Activated naive CD8-positive, alpha-beta T cell treated with anti-CD3 and anti-CD28 coated beads, Interleukin-2, amount 10 ng/mL, durations not matched to agents 7 days and 5 days (primary cell): ENCODE results near the gene FIGNL2. TPM values are rescaled to one million over a fixed set of nuclear protein-coding genes. Genes with fewer than 3 reads are reported as not detected.
A peak's percentile ranks its signal among the peaks of the same experiment; 100 is the strongest.
"Not testable (repeated sequence)": the region's sequence is repeated elsewhere in the genome, so short reads cannot be mapped to it uniquely, and the experiment has no call there.

Experiments used
- ATAC-seq: fragments of 150-1000 bp; cut with Tn5 transposase; one replicate; pipeline ENCODE4 v1.10.0; 2021; ENCODE audit warnings: low read depth, moderate library complexity
- POLR2A ChIA-PET: fragments of 350-600 bp; sonication (Branson Sonifier 250); formaldehyde crosslinking; loops from one replicate; lab custom pipeline; 2021; ENCODE audit warnings: antibody characterized with exemption; lab: Charles Lee
- DNase-seq: peaks from one replicate; pipeline ENCODE4 v3.0.0; 2021
- H3K27ac Mint-ChIP-seq: one replicate; pipeline ENCODE4 v1.8.0; 2022; ENCODE audit warnings: mild to moderate bottlenecking, mixed read lengths
- H3K27me3 Mint-ChIP-seq: one replicate; pipeline ENCODE4 v1.8.0; 2022; ENCODE audit warnings: mild to moderate bottlenecking, moderate library complexity, mixed read lengths
- H3K36me3 Mint-ChIP-seq: one replicate; pipeline ENCODE4 v1.8.0; 2021; ENCODE audit warnings: mild to moderate bottlenecking, mixed read lengths
- H3K4me1 Mint-ChIP-seq: one replicate; pipeline ENCODE4 v1.8.0; 2021; ENCODE audit warnings: mixed read lengths
- H3K4me3 Mint-ChIP-seq: one replicate; pipeline ENCODE4 v1.8.0; 2022; ENCODE audit warnings: mild to moderate bottlenecking, moderate library complexity, mixed read lengths
- H3K9me3 Mint-ChIP-seq: one replicate; pipeline ENCODE4 v1.8.0; 2021; ENCODE audit warnings: mixed read lengths
- total RNA-seq, 2 experiments: library from RNA; stranded (reverse); gene quantifications; one replicate each; pipeline ENCODE4 v1.2.3, GENCODE V29; 2021

The FIGNL2 gene
- total RNA-seq, 2 experiments from 2014 or later, result 0.74 to 1.1 TPM

DNA sequence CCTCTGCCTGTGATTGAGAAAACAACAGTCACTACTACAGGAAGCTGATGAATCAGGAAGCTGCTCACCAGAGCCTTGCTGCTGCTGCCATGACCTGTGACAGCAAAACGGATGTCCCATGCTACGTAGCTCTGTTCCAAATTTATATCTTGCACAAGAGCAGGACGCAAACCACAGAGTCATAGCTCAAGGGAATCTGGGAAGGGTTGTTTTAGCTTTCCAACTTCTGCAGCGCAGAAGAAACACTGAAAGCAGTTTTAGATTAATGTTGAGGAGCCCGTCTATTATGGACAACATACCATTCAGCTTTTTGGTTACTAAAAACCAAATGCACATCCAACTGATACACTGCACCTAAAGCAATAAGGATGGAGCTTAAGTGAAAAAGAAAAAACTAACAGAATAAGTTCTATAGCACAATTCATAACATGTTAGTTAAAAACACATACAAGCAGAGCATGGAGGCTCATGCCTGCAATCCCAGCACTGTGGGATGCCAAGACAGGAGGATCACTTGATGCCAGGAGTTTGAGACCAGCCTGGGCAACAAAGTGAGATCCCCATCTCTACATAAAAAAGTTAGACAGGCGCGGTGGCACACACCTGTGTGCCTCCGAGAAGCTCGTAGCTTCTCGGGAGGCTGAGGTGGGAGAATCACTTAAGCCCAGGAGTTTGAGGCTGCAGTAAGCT lies 37.6 kb upstream of the FIGNL2 start:
- ATAC-seq, result peak; percentile 98
- Mint-ChIP-seq H3K36me3 (peaks cover 8% of the 10 kb centered on the region), H3K9me3 (peaks cover 6% of the 10 kb centered on the region), H3K27ac (peak overlapping the region; percentile 90), H3K27me3 (peaks cover 3% of the 10 kb centered on the region), H3K4me3 (peak overlapping the region; percentile 53), H3K4me1 (peaks cover 11% of the 10 kb centered on the region)
- no peak for DNase-seq
- POLR2A ChIA-PET, result interaction anchor here (0.7 to 1.5 kb wide), 6 partner anchors 35 to 164 kb away, joined by 3 to 7 read pairs (median 4); no protein-coding TSS in a partner anchor

DNA sequence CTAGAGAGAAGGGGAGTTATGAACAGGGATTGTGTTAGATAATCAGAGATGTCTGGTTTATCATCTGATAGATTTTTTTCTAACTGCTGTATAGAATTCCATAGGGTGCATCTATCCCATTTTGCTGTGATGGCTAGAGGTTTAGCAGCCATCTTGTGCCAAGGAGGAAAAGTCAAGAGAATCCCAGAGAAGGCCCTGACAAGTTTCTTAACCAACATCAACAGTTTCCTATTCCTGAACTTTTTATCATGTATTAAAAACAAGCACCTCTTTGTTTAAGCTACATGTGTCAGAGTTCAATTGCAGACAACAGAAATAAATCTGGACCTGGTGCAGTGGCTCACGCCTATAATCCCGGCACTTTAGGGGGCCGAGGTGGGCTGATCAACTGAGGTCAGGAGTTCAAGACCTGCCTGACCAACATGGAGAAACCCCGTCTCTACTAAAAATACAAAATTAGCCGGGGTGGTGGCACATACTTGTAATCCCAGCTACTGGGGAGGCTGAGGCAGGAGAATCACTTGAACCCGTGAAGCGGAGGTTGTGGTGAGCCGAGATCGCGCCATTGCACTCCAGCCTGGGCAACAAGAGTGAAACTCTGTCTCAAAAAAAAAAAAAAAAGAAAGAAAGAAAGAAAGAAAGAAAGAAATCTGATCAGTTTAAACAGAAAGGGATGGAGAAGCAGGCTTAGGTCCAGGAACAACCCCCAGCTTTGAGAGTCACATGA lies 36.9 kb upstream of the FIGNL2 start:
- not testable (repeated sequence) for ATAC-seq, H3K9me3 Mint-ChIP-seq, H3K27me3 Mint-ChIP-seq, DNase-seq, H3K36me3 Mint-ChIP-seq
- Mint-ChIP-seq H3K27ac (peak overlapping the region; percentile 90), H3K4me1 (peaks cover 11% of the 10 kb centered on the region), H3K4me3 (peak overlapping the region; percentile 53)
- POLR2A ChIA-PET, result interaction anchor here (0.7 to 1.5 kb wide), 6 partner anchors 36 to 165 kb away, joined by 3 to 7 read pairs (median 4); no protein-coding TSS in a partner anchor

DNA sequence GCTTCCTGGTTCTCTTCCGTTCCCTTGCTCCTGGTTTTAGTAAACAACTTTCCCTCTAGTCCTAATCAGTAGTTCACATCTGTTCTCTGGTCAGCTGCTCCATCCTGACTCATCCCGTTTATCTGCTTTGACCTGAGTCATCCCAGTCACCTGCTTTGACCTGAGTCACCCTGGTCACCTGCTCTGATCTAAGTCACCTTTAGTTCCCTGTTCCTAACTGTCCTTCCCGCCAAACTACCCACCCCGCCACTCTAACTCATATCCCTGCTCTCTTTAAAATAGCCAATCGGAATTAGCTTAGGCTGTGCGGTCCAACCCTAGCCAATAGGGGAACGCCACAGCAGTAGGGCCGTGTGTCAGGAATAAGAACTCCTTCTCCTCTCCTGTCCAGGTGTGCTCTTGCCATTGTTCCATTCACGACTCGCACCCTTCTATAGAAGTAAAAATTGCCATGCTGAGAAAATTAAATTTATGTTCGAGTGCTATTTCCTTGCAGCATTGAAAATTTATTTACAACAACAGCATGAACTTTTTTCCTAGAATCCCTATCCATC lies 36.2 kb upstream of the FIGNL2 start:
- H3K4me3 Mint-ChIP-seq, result no peak overlapping the region
- peaks cover 4% of the 10 kb centered on the region for H3K27me3 Mint-ChIP-seq
- POLR2A ChIA-PET, result no interaction called here
- H3K9me3 Mint-ChIP-seq, result peaks cover 6% of the 10 kb centered on the region
- peak overlapping the region; percentile 24 for H3K27ac Mint-ChIP-seq
- H3K36me3 Mint-ChIP-seq, result peaks cover 8% of the 10 kb centered on the region
- peaks cover 11% of the 10 kb centered on the region for H3K4me1 Mint-ChIP-seq
- DNase-seq (no peak), ATAC-seq (no peak)

DNA sequence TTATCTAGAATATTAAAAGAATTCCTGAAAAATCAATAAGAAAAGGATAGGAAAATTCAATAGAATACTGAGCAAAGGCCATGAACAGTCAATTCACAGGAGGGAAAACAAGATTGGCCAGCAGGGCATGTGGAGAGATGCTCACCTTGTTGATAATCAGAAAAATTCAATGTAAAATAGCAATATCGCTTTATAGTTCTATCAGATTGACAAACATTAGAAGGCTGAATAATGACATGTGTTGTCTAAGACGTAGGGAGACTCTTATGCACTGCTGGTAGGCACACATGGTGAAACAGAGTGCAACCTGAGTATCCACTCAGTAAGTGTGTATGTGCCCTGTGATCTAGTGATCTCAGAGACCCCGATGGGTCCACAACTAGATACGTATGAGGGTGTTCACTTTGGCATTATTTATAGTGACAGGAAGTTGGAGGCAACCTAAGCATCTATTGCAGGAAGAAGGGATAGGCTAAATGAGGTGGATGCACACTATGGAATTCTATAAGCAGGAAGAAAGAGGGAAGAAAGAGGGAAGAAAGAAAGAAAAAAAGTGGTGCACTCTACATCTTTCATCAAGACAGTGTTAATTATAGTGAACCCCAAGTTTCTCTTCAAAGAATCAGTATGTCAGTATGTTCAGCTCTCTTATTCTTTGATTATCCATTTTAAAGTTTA lies 35.6 kb upstream of the FIGNL2 start:
- Mint-ChIP-seq H3K4me1 (peaks cover 11% of the 10 kb centered on the region), H3K27ac (peak overlapping the region; percentile 4), H3K27me3 (peaks cover 9% of the 10 kb centered on the region), H3K36me3 (peaks cover 8% of the 10 kb centered on the region), H3K9me3 (peaks cover 6% of the 10 kb centered on the region), H3K4me3 (no peak overlapping the region)
- ATAC-seq, result no peak
- DNase-seq, result no peak
- POLR2A ChIA-PET, result no interaction called here

DNA sequence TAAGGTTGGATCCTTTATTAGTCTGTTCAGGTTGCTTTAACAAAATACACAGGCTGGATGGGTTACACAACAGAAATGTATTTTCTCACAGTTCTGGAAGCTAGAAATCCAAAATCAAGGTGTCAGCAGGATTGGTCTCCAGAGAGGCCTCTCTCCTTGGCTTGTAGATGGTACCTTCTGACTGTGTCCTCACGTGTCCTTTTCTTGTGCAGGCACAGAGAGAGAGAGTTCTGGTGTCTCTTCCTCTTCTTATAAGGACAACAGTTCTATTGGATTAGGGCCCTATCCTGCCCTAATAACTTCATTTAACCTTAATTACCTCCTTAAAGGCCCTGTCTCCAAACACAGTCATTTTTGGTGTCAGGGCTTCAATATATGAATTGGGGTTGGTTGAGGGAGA lies 34.8 kb upstream of the FIGNL2 start:
- no peak overlapping the region for H3K4me3 Mint-ChIP-seq
- no peak for ATAC-seq
- no peak overlapping the region for H3K27ac Mint-ChIP-seq
- no peak for DNase-seq
- POLR2A ChIA-PET, result no interaction called here
- H3K9me3 Mint-ChIP-seq, result peaks cover 6% of the 10 kb centered on the region
- H3K4me1 Mint-ChIP-seq, result peaks cover 11% of the 10 kb centered on the region
- peaks cover 8% of the 10 kb centered on the region for H3K36me3 Mint-ChIP-seq
- H3K27me3 Mint-ChIP-seq, result peaks cover 10% of the 10 kb centered on the region

DNA sequence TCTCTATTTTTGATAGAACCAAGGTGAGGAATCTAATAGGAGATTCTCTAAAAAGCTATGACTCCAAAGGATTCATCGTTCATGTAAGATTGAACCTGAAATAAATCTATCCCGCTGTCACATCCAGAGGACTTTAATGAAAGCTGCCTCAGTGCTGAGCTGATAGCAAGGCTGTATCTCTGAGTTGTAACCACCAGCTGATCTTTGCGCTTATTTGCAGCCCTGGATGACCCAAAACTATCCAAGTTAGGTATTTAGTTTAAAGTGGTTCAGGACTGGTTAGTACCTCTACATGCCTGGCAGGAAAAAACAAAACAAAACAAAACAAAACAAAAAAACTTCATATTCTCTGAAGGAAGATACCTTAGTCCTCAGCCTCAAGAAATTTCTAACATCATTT lies 30.6 kb upstream of the FIGNL2 start:
- Mint-ChIP-seq H3K9me3 (no peaks in the 10 kb centered on the region), H3K36me3 (no peaks in the 10 kb centered on the region), H3K4me3 (no peak overlapping the region), H3K27ac (no peak overlapping the region), H3K27me3 (peaks cover 12% of the 10 kb centered on the region), H3K4me1 (no peaks in the 10 kb centered on the region)
- DNase-seq (no peak), ATAC-seq (no peak)
- POLR2A ChIA-PET, result interaction anchor here (0.7 kb wide), 1 partner anchor 27 kb away, joined by 3 read pairs; no protein-coding TSS in a partner anchor

DNA sequence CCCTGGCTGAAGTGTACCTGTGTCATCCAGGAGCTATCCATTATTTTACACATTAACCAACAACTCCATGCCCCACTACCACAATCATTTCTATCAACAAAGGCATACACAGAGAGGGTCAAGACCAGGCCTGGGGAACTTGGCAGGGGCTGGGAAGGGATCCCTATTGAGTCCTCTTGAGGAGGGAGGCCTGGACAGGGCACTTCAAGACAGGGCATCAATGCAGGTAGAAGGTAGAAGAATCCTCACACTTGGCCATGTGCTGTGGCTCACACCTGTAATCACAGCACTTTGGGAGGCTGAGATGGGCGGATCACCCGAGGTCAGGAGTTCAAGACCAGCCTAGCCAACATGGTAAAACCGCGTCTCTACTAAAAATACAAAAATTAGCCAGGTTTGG lies 26.0 kb upstream of the FIGNL2 start:
- no peak for ATAC-seq
- POLR2A ChIA-PET, result interaction anchor here (1.1 kb wide), 1 partner anchor 60 kb away, joined by 3 read pairs; a partner anchor contains a TSS
- Mint-ChIP-seq H3K4me3 (no peak overlapping the region), H3K9me3 (no peaks in the 10 kb centered on the region), H3K27ac (no peak overlapping the region), H3K27me3 (peaks cover 21% of the 10 kb centered on the region), H3K4me1 (peaks cover 9% of the 10 kb centered on the region), H3K36me3 (no peaks in the 10 kb centered on the region)
- DNase-seq, result no peak

DNA sequence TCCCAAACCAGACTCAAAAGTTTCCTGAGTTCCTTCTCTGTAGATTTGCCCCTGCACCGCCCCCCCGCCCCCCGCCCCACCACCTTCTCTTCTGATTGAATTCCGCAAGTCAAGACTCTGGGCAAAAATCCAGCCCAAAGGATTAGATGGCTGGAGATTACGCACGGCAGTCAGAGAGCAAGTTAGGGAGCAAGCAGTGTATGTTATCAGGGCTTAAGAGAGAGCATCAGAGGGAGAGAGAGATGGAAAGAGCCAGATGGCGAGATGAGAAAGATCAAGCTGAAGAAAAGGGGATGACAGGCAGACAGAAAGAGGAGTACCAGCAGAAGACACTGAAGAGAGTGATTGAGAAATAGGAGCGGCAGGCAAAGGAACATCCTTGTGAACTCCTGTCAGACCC lies 25.5 kb upstream of the FIGNL2 start:
- DNase-seq (no peak), ATAC-seq (no peak)
- peaks cover 9% of the 10 kb centered on the region for H3K4me1 Mint-ChIP-seq
- no peaks in the 10 kb centered on the region for H3K9me3 Mint-ChIP-seq
- no peak overlapping the region for H3K27ac Mint-ChIP-seq
- H3K36me3 Mint-ChIP-seq, result no peaks in the 10 kb centered on the region
- H3K4me3 Mint-ChIP-seq, result no peak overlapping the region
- POLR2A ChIA-PET, result no interaction called here
- H3K27me3 Mint-ChIP-seq, result peaks cover 18% of the 10 kb centered on the region

DNA sequence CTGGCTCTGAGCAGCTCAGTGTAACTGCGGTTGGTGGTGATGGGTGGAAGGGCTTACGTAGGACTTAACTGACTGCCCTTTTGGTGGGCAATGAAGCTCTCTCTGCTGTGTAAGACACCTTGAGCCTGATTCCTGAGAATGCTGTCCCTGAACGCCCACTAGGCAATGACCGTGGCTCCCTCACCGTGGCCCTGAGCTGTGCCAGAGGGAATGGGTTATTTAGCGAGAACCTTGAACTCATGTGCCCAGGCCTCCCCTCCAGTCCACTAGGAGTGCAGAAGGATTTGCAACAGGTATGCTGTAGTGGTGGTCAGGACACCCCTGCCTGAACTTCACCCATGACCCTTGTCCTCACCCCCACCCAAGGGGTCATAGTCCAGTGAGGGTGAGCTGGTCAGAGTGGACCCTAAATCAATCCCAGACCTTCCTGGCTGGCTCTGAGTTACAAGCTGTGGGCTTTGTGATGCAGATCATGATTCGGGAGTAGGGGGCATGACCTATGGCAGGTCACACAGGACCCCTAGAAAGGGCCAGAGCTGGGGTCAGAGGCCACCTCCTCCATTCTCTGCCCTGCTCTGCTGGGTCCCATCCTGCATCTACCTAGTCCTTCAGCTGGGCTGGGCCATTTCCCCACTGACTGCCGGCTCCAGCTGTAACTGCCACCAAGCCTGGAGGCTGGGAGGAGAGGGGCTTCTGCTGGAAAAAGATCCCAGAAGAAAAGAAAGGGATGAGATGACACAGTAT lies 24.9 kb upstream of the FIGNL2 start:
- H3K27me3 Mint-ChIP-seq, result peaks cover 23% of the 10 kb centered on the region
- no peaks in the 10 kb centered on the region for H3K36me3 Mint-ChIP-seq
- H3K4me3 Mint-ChIP-seq, result no peak overlapping the region
- peaks cover 9% of the 10 kb centered on the region for H3K4me1 Mint-ChIP-seq
- ATAC-seq (no peak), DNase-seq (no peak)
- POLR2A ChIA-PET, result interaction anchor here (0.5 kb wide), 1 partner anchor 843 kb away, joined by 3 read pairs; no protein-coding TSS in a partner anchor
- no peaks in the 10 kb centered on the region for H3K9me3 Mint-ChIP-seq
- H3K27ac Mint-ChIP-seq, result no peak overlapping the region

DNA sequence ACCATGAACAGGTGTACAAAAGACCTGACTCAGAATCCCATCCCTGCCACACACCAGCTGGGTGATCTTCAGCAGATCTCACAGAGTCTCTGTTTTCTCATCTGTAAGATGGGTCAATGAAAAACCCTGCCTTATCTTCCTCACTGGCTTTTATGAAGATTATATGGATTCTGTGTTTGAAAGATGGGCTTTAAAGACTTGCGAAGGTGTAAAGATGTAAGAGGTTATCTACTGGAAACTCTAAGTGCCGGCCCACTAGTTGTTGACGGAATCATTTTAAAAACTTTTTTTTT lies 24.1 kb upstream of the FIGNL2 start:
- no peak overlapping the region for H3K27ac Mint-ChIP-seq
- H3K27me3 Mint-ChIP-seq, result peaks cover 29% of the 10 kb centered on the region
- no peak overlapping the region for H3K4me3 Mint-ChIP-seq
- no peak for ATAC-seq
- DNase-seq, result no peak
- H3K4me1 Mint-ChIP-seq, result peaks cover 9% of the 10 kb centered on the region
- POLR2A ChIA-PET, result interaction anchor here (0.5 to 1.4 kb wide), 2 partner anchors 51 to 842 kb away, joined by 3 read pairs; no protein-coding TSS in a partner anchor
- no peaks in the 10 kb centered on the region for H3K36me3 Mint-ChIP-seq
- no peaks in the 10 kb centered on the region for H3K9me3 Mint-ChIP-seq

DNA sequence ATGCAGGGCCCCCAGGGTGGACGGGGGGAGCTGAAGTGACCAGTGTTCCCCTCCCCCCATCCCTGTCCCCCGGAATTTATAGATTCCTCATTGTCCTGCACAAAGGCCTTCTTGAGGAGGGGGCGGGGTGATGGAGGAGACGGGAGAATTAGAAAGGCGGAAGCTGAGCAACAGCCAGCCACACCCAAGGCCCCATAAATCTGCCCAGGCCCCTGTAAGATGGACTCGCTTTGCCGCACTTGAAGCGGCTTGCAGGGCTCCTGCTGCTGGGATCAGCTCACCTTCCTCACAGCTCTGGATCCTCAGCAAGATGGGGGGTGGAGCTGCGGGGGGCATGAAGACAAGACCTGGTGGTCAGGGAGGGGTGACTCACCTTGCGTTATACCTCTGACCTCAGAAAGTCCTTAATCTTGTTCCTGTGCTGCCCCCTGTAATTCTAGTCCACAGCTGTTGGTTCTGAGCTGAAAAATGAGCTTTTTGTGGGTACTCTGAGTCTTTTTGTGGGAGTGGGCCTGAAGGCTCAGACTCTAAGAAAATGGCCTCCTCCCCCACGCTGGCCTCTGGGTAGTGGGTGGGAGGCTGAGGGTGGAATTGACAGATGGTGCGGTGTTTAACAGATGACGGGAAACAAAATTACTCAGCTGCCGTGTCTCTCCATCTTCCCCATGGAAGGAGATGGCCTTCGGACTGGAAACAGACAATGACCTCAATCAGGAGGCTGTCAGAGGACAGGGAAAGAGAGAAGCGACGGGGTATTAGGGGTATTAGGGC lies 23.6 kb upstream of the FIGNL2 start:
- Mint-ChIP-seq H3K27ac (no peak overlapping the region), H3K4me1 (peaks cover 9% of the 10 kb centered on the region), H3K27me3 (peaks cover 34% of the 10 kb centered on the region), H3K9me3 (no peaks in the 10 kb centered on the region), H3K4me3 (no peak overlapping the region), H3K36me3 (no peaks in the 10 kb centered on the region)
- ATAC-seq (no peak), DNase-seq (no peak)
- POLR2A ChIA-PET, result interaction anchor here (0.6 to 1.4 kb wide), 2 partner anchors 51 to 189 kb away, joined by 3 to 5 read pairs; no protein-coding TSS in a partner anchor

DNA sequence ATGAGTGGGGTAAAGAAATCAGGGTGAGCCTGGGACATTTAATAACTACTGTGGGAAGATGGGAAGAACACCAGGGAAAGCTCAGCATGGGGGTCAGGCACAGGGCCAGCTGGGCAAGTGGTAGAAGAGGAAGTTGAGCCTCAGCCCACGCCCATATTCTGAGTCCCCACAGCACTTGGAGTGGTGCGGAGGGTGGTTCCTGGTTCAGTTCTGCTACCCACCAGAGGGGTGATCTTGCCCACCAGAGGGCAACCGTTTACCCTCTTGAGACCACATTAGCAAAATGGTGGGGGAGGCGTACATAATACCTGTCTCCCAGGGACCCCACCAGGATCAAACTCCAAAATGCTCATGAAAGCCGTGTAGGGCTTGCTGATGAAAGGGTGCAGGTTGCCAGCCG lies 22.6 kb upstream of the FIGNL2 start:
- Mint-ChIP-seq H3K4me3 (no peak overlapping the region), H3K27ac (no peak overlapping the region), H3K36me3 (no peaks in the 10 kb centered on the region), H3K4me1 (peaks cover 9% of the 10 kb centered on the region), H3K9me3 (no peaks in the 10 kb centered on the region), H3K27me3 (peaks cover 38% of the 10 kb centered on the region)
- ATAC-seq (no peak), DNase-seq (peak; percentile 14)
- POLR2A ChIA-PET, result no interaction called here
